Fibroblast of gingiva (primary cell): Measurements from ENCODE around the gene HDC.
A peak's percentile ranks its signal among the peaks of the same experiment; 100 is the strongest.

Experiments
- DNase-seq: peaks from one replicate; pipeline ENCODE4 v3.0.0-alpha.2; 2011; ENCODE audit warnings: low read depth

The HDC gene

DNA sequence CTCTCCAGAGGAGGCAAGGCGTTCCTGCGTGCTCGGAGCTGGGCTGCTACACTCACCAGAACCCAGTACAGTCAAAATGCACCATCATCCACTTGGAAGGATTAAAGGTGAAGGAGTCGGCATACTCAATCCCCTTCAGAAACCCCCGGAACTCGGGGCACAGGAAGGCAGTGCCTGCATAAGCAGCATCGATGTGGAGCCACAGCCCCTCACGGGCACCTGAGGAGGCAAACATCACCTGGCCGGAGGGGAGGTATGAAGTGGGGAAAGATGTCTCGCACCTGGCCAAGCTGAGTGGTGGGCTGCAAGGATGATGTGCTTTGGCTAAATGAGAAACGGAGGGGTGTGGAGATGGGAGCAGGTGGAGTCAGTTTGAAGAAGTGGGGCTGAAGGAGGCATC lies 13.0 kb downstream of the HDC start:
- DNase-seq: no peak

DNA sequence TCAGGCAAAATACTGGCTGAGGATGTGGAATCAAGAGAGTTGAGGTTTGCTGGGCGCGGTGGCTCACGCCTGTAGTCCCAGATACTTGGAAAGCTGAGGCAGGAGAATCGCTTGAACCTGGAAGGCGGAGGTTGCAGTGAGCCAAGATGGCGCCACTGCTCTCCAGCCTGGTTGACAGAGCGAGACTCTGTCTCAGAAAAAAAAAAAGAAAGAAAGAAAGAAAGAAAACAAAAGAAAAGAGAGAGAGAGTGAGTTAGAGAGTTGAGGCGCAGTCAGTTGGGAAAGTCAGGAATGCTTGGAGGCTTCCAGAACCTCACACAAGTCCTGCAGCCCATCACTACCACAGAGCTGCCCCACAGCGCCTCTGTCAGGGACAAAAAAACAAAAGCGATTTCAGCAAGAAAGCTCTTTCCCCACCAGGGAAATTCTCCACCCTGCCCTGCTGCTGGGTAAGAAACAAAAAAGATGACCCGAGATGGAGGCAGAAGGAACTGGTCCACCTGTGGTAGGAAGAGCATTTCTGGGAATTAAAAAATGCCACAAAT lies 13.8 kb downstream of the HDC start:
- no peak for DNase-seq

GRCh38 chr15:50250760-50251394 lies 14.6 kb downstream of the HDC start:
- DNase-seq: no peak

DNA sequence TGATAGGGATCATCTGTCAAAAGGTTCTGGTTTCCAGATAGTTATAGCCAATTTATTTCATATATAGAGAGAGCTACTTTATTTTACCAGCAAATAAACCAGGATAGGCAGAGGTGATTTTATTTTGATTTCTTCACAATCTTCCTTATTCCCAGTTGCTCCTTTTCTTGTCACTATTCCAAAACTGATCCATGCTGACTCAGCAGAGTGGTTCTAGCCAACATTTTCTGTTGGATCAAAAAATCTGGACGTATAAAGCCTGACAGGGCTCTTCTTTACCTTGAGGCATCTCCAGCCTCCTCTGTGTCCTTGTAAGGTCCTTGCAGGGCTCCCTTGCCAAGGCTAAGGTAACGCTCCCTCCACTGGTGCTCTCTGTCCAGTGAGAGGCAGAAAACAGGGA lies 15.8 kb downstream of the HDC start:
- DNase-seq: no peak

DNA sequence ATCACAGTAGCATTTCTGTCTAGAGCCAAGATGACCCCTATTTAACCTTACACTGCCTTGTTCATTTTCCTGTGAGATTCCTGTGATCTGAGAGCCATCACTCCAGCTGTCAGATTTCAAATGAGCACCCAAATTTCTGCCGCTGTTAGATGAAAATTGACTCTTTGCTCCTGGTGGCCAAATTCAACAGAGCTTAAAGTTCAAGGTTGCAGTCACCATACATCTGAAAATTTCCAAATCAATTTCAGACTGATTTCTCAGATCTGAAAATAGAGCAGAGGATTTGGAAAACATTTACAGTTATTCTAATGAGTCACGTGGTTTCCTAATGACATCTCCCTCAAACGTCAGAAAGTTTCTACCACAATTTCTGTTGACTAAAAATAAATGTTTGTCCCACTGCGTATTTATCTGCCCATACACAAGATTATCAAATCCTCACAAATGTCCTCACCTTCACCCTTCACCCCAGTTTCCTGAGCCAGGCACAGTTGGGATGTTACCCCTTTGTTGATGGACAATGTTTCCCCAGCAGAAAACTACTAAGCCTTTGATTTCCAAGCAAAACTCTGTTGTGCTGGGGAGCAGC lies 16.4 kb downstream of the HDC start:
- peak; percentile 4 for DNase-seq

DNA sequence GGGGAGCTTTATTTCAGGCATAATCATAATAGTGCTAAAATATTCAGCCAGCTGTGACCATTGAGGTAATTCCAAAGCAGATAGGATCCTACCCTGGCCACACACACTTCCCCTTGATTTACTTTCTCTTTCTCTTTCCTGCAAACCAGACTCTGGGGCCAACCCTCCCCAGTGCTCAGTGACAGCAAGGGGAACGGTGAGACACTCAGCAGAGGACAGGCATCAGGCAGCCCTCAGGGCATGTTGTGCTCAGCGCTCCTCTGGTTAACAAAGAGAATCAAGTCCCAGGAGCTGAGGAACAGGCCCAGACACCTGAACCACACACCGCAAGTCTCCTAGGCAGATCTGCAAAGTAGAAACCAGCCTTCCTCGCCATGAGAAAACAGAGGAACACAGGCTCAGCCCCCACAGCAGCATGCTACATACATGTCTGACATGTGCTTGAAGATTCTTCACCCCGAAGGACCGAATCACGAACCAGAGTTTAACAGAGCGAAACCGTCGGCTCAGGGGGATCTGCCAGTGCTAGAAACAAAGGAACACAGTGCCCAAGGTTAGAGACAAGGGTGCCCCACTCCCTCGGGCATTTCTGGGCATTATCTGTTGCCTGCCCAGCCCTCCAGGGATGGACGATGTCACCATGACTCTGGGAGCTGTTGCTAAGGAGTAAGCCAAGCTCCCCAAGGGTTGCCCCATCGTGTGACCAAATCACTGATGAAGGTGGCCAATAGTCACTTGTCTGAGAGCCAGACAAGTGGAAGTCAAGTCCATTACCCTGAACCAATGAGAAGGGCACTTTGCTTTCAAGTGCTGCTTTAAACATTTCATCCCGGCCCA lies 17.5 kb downstream of the HDC start:
- DNase-seq: no peak

DNA sequence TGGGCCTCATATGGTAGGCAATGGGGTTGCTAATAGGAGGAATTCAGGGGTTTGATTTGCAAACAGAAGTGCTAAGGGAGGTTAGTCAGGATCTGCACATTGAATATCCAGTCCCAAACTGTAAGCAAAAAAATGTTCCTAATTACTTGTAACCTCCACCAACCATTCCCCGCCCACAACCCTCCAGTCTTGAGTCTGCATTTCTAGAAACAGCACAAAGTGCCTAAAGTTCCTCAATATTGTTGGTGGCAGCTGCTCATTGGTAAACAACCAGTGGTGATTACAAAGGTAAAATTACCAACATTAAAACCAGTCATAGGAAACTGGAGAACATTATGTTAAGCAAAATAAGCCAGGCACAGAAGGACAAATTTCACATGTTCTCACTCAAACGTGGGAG lies 18.9 kb downstream of the HDC start:
- DNase-seq: no peak

DNA sequence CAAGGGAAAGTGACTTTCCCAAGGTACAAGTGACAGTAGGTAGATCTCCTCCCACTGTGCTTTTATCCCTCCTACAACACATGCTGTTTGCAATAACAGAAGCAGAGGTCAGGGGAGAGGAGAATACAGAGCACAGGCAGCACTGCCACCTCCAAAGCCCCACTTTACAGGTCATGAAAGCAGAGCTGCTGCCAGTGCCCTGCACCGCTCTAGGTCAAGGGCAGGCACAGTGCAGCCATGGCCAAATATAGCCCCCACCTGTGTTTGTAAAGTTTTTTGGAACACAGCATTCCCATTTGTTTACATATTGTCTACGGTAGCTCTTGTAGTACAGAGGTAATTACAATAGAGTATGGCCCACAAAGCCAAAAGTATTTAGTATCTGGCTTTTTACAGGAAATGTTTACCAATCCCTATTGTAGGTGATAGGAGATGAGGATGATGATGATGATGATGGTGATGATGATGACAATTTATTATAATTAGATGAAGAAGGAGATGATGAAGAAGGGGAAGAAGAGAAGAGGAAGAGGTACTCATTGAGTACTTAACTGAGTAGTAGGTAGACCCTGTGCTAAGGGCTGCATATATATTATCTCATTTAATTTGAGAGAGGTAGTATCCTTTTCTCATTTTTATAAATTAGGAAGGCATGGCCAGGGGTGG lies 20.4 kb downstream of the HDC start:
- no peak for DNase-seq

- no peak for DNase-seq
These were observed 21.4 kb downstream of the HDC start for GRCh38 chr15:50244153-50244552.

GRCh38 chr15:50241684-50242450 lies 23.7 kb downstream of the HDC start:
- DNase-seq: no peak

DNA sequence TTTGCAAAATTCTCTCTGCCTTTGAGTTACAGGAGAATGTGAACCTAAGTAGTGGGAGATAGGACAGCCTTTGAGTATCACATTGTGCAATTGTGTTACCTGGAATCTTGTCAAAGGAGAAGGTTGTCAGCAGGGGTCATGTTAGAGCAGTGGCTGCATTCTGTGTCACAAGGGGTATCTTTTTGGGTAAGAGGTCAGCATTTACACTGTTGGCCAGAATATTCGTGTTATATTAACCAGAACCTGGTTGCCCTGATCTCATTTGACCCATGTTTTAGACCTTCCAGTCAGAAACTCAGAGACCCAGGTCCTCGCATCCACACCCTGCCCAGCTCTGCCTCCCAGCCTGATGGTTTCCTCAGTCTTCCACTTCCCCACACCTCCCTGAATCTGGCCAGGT lies 27.3 kb downstream of the HDC start:
- DNase-seq: no peak

GRCh38 chr15:50236433-50236832 lies 29.1 kb downstream of the HDC start:
- DNase-seq: no peak

DNA sequence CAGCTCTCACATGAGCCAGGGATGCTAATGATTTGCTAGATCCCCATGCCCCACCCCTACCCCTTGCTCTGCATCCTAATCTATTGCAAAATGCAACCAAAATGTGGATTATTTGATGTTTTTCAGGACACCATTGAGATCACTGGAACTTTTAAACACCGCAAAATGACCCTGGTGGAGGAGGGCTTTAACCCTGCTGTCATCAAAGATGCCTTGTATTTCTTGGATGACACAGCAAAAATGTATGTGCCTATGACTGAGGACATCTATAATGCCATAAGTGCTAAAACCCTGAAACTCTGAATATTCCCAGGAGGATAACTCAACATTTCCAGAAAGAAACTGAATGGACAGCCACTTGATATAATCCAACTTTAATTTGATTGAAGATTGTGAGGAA lies 29.7 kb downstream of the HDC start:
- no peak for DNase-seq

GRCh38 chr15:50234764-50235163 lies 30.8 kb downstream of the HDC start:
- no peak for DNase-seq

GRCh38 chr15:50233192-50233736 lies 32.3 kb downstream of the HDC start:
- DNase-seq: no peak

- DNase-seq: no peak
These were observed 32.7 kb downstream of the HDC start for GRCh38 chr15:50232791-50233190.

DNA sequence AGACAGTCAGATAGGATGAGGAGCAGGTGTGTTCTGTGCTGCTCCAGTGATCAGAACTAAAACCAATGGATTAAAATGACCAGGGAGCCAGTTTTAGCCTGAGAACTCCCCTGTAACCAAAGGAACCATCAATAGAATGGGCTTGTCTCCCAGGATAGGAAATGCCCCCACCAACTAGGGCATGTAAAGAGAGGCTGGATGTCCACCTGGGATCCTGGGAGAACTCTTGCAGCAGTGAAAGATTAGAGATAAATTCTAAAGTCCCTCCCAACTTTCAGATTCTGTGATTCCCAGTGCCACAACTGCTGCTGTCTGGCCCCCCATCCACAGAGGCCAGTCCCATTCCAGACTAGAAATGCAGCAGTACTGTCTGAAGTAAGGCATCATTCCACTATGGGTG lies 33.8 kb downstream of the HDC start:
- DNase-seq: no peak

GRCh38 chr15:50229336-50229735 lies 36.2 kb downstream of the HDC start:
- no peak for DNase-seq

DNA sequence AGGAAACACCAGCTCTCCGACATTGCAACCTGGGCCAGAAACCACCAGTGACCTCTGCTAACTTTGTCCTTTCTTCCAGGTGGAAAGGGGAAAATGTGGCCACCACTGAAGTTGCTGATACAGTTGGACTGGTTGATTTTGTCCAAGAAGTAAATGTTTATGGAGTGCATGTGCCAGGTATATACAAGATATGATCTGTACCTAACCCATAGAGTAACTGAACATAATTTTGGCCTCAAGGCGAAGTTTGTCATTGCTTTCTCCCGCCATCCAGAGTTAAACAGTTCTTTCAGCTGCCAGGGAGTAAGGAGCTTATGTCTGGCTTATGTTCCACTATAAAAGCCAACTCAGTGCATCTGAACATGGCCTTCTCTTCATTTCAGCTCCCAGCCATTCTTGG lies 36.7 kb downstream of the HDC start:
- no peak for DNase-seq

DNA sequence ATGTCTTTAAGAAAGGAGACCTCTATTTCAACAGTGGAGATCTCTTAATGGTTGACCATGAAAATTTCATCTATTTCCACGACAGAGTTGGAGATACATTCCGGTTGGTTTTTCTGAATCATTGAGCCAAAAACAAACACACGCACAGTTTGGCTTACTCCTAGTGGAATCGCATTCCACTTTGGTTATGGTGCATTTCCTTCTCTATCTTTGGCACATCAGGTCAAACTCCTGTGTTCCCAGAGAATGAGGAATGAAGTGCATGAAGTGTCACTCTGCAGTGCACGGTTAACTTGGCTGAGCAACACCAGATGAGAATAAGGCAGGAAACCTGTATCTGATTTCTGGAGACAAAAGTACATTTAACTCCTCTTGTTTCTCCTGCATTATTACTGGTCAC lies 38.5 kb downstream of the HDC start:
- DNase-seq: peak; percentile 10

- DNase-seq: no peak
These were observed 39.6 kb downstream of the HDC start for GRCh38 chr15:50225938-50226337.

GRCh38 chr15:50225057-50225456 lies 40.5 kb downstream of the HDC start:
- DNase-seq: no peak
